Caco-2 (cell line): Measurements from ENCODE around the gene AK9. TPM values are rescaled to one million over a fixed set of nuclear protein-coding genes. Genes with fewer than 3 reads are reported as not detected.
"Not testable (repeated sequence)": the region's sequence is repeated elsewhere in the genome, so short reads cannot be mapped to it uniquely, and the experiment has no call there.

ENCODE experiments used
- BruUV-seq: library from RNA; stranded (reverse); fragments of 400-500 nt; replicated peaks from 2 replicates; lab custom pipeline; 2021; lab: Mats Ljungman, UMichigan
- CTCF ChIA-PET: fragments of 300-600 bp; sonication (Branson Sonifier 250); formaldehyde crosslinking; loops from one replicate; lab custom pipeline; 2022; ENCODE audit warnings: antibody characterized with exemption; lab: Charles Lee
- POLR2A ChIA-PET: fragments of 300-600 bp; sonication (Branson Sonifier 250); formaldehyde crosslinking; loops from one replicate; lab custom pipeline; 2022; ENCODE audit warnings: antibody characterized with exemption; lab: Charles Lee
- DNase-seq, 2 experiments: peaks; one replicate each; pipeline versions ENCODE4 v3.0.0 to v3.0.0-alpha.2; 2020 to 2022
- H3K27me3 ChIP-seq: replicated peaks from 2 replicates; pipeline ENCODE4 v1.6.0; 2011; ENCODE audit warnings: low read length; ENCODE audit not compliant: control insufficient read depth, insufficient read depth
- H3K36me3 ChIP-seq: 2 replicates; pipeline ENCODE4 v1.5.1; 2011; ENCODE audit warnings: low read length; ENCODE audit not compliant: control insufficient read depth, insufficient read depth
- H3K4me1 ChIP-seq: fragments of 250-450 bp; sonication (Bioruptor Pico); 2 replicates; pipeline ENCODE4 v1.5.1; 2020; ENCODE audit warnings: mild to moderate bottlenecking
- H3K4me3 ChIP-seq: 2 replicates; pipeline ENCODE4 v1.5.1; 2011; ENCODE audit warnings: low read depth, mild to moderate bottlenecking, control low read depth, low read length
- H3K9me3 ChIP-seq: fragments of 250-450 bp; sonication (Bioruptor Pico); 2 replicates; pipeline ENCODE4 v1.5.1; 2020; ENCODE audit warnings: mild to moderate bottlenecking, moderate library complexity
- H3K27ac Mint-ChIP-seq: one replicate; pipeline ENCODE4 v1.8.0; 2022; ENCODE audit warnings: mixed read lengths; ENCODE audit not compliant: unreplicated experiment
- H3K27me3 Mint-ChIP-seq: one replicate; pipeline ENCODE4 v1.8.0; 2022; ENCODE audit warnings: mixed read lengths; ENCODE audit not compliant: insufficient read depth, unreplicated experiment
- H3K36me3 Mint-ChIP-seq: one replicate; pipeline ENCODE4 v1.8.0; 2022; ENCODE audit warnings: mild to moderate bottlenecking, mixed read lengths; ENCODE audit not compliant: insufficient read depth, unreplicated experiment
- H3K4me1 Mint-ChIP-seq: one replicate; pipeline ENCODE4 v1.8.0; 2022; ENCODE audit warnings: low read depth, mixed read lengths; ENCODE audit not compliant: unreplicated experiment
- H3K4me3 Mint-ChIP-seq: one replicate; pipeline ENCODE4 v1.8.0; 2022; ENCODE audit warnings: mild to moderate bottlenecking, moderate library complexity, mixed read lengths; ENCODE audit not compliant: unreplicated experiment
- H3K9me3 Mint-ChIP-seq: one replicate; pipeline ENCODE4 v1.8.0; 2022; ENCODE audit warnings: mixed read lengths; ENCODE audit not compliant: unreplicated experiment
- intact Hi-C: fragments of 100-400 bp; cut with micrococcal nuclease; formaldehyde crosslinking; loops from one replicate; pipeline ENCODE4 v1.10.0; 2022; ENCODE audit not compliant: unreplicated experiment
- total RNA-seq: library from RNA; stranded (reverse); gene quantifications from 2 replicates; pipeline ENCODE4 v1.2.3, GENCODE V29; 2022
- TF ChIP-seq, protein P1 (sequence below), 2 experiments: fragments of 200-600 bp in 1 of 2; IDR thresholded peaks; 1 replicate in 1 of 2; 2 replicates in 1 of 2; pipeline versions ENCODE4 v1.5.1 to v1.8.0; 2011 to 2022; ENCODE audit warnings: antibody characterized with exemption in 1 of 2, control low read depth in 1 of 2, inconsistent platforms in 1 of 2, low read depth in 1 of 2, low read length in 1 of 2, mild to moderate bottlenecking in 1 of 2, moderate library complexity in 1 of 2; ENCODE audit not compliant: insufficient read depth in 1 of 2, severe bottlenecking in 1 of 2, unreplicated experiment in 1 of 2

AK9 gene
- total RNA-seq, 1 experiment from 2014 or later: 3.4 TPM

DNA sequence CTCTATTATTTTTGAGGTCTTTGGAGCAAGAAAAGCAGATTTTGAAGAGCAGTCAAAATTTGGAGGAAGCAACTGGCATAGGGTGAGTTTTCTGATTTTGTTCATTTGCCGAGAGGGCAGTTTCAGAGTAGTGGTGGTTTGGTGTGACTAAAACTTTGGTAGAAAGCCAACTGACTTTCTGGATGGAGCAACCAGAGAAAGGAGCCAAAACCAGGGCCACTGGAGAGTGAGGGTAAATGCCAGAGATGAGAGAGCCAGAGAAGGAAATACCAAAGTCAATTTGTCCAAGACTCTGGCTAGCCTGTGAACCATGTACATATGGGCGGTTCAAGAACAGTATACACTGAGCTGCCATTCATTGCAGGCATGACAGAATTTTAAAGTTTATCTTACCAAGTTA lies 167.5 kb downstream of the AK9 start:
- POLR2A ChIA-PET: no interaction called here
- no peaks in the 10 kb centered on the region for H3K9me3 Mint-ChIP-seq
- no peaks in the 10 kb centered on the region for H3K4me1 ChIP-seq
- no TSS peak for BruUV-seq
- no peak overlapping the region for H3K4me3 Mint-ChIP-seq
- peaks cover 10% of the 10 kb centered on the region for H3K27me3 Mint-ChIP-seq
- H3K9me3 ChIP-seq: peaks cover 9% of the 10 kb centered on the region
- H3K36me3 ChIP-seq: no peaks in the 10 kb centered on the region
- no peaks in the 10 kb centered on the region for H3K27me3 ChIP-seq
- no peaks in the 10 kb centered on the region for H3K36me3 Mint-ChIP-seq
- CTCF ChIA-PET: no interaction called here
- intact Hi-C loops: no loop called here
- no peak overlapping the region for H3K27ac Mint-ChIP-seq
- no peak overlapping the region for H3K4me3 ChIP-seq
- TF ChIP-seq, protein P1, sequence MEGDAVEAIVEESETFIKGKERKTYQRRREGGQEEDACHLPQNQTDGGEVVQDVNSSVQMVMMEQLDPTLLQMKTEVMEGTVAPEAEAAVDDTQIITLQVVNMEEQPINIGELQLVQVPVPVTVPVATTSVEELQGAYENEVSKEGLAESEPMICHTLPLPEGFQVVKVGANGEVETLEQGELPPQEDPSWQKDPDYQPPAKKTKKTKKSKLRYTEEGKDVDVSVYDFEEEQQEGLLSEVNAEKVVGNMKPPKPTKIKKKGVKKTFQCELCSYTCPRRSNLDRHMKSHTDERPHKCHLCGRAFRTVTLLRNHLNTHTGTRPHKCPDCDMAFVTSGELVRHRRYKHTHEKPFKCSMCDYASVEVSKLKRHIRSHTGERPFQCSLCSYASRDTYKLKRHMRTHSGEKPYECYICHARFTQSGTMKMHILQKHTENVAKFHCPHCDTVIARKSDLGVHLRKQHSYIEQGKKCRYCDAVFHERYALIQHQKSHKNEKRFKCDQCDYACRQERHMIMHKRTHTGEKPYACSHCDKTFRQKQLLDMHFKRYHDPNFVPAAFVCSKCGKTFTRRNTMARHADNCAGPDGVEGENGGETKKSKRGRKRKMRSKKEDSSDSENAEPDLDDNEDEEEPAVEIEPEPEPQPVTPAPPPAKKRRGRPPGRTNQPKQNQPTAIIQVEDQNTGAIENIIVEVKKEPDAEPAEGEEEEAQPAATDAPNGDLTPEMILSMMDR (IDR thresholded peaks at IDR 0.05; ENCODE audit: insufficient read depth in 1 of 2, low read depth in 1 of 2, low read length in 1 of 2, severe bottlenecking in 1 of 2, unreplicated experiment in 1 of 2): no peak
- DNase-seq: no peak
- H3K4me1 Mint-ChIP-seq: no peaks in the 10 kb centered on the region

DNA sequence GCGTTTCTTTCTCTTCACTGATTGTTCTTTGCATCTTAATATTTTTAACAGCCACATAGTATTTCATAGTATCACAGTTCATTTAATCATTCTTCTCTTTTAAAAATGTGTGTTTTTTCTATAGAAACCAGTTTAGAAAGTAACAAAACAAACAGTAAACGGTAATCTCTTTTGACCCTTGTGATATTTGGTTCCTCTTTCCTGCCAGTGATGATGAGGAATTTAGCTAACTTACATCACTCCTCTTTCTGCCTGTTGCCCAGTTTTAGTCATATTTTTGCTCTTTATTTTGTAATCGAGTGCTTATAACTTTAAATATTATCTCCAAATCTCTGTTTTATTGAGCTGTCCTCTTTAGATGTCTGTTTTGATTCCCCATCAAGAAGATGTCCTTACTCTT lies 169.9 kb downstream of the AK9 start:
- Histone ChIP-seq H3K9me3 (peaks cover 9% of the 10 kb centered on the region), H3K36me3 (no peaks in the 10 kb centered on the region), H3K4me3 (no peak overlapping the region), H3K27me3 (no peaks in the 10 kb centered on the region), H3K4me1 (no peaks in the 10 kb centered on the region)
- POLR2A ChIA-PET: no interaction called here
- Mint-ChIP-seq H3K27me3 (peaks cover 13% of the 10 kb centered on the region), H3K9me3 (no peaks in the 10 kb centered on the region), H3K4me3 (no peak overlapping the region), H3K4me1 (peaks cover 6% of the 10 kb centered on the region), H3K27ac (no peak overlapping the region), H3K36me3 (no peaks in the 10 kb centered on the region)
- CTCF ChIA-PET: no interaction called here
- no TSS peak for BruUV-seq
- intact Hi-C loops: no loop called here
- no peak for DNase-seq
- TF ChIP-seq, protein P1 (IDR thresholded peaks at IDR 0.05; ENCODE audit: insufficient read depth in 1 of 2, low read depth in 1 of 2, low read length in 1 of 2, severe bottlenecking in 1 of 2, unreplicated experiment in 1 of 2): no peak

DNA sequence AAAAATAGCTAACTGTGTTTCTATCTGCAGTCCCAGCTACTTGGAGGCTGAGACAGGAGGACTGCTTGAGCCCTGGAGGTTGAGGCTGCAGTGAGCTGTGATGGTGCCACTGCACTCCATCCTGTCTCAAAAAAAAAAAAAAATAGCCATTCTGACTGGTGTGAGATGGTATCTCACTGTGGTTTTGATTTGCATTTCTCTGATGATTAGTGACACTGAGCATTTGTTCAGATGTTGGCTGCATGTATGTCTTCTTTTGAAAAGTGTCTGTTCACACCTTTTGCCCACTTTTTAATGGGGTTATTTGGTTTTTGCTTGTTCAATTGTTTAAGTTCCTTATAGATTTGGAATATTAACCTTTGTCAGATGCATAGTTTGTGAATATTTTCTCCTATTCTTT lies 171.4 kb downstream of the AK9 start:
- CTCF ChIA-PET, POLR2A ChIA-PET, H3K4me3 Mint-ChIP-seq, H3K4me1 ChIP-seq, BruUV-seq, DNase-seq, H3K9me3 Mint-ChIP-seq, H3K27ac Mint-ChIP-seq, H3K27me3 ChIP-seq, H3K9me3 ChIP-seq, H3K4me1 Mint-ChIP-seq, H3K4me3 ChIP-seq, intact Hi-C loops, H3K36me3 Mint-ChIP-seq, H3K36me3 ChIP-seq: not testable (repeated sequence)
- peaks cover 13% of the 10 kb centered on the region for H3K27me3 Mint-ChIP-seq

DNA sequence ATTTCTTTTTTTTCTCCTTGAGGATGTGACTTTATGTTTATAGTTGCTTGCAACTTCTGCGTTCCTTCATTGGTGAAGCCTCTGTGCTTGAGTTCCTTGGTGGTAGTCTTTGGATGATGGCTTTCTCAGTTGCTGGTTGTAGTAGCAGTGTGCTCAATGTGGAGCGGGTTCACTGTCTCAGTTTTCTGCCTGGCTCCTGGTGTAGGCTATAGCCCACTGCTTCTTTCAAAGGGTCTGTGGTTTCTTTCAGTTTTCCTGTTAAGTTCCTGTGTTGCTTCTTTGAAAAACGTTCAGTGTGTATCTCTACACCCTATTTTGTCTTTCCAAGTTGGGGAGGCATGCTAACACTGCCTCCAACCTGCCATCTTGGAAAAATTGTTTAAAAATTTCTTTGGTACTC lies 174.1 kb downstream of the AK9 start:
- no peak for DNase-seq
- Mint-ChIP-seq H3K36me3 (no peaks in the 10 kb centered on the region), H3K4me3 (no peak overlapping the region), H3K27me3 (peaks cover 12% of the 10 kb centered on the region), H3K9me3 (no peaks in the 10 kb centered on the region), H3K4me1 (peaks cover 6% of the 10 kb centered on the region), H3K27ac (no peak overlapping the region)
- no TSS peak for BruUV-seq
- ChIA-PET CTCF (no interaction called here), POLR2A (no interaction called here)
- Histone ChIP-seq H3K9me3 (no peaks in the 10 kb centered on the region), H3K4me1 (no peaks in the 10 kb centered on the region), H3K36me3 (no peaks in the 10 kb centered on the region), H3K27me3 (no peaks in the 10 kb centered on the region), H3K4me3 (no peak overlapping the region)
- intact Hi-C loops: no loop called here
- TF ChIP-seq, protein P1 (IDR thresholded peaks at IDR 0.05; ENCODE audit: insufficient read depth in 1 of 2, low read depth in 1 of 2, low read length in 1 of 2, severe bottlenecking in 1 of 2, unreplicated experiment in 1 of 2): no peak
